ENCODE data around the gene MYO9B. TPM values are rescaled to one million over a fixed set of nuclear protein-coding genes. Genes with fewer than 3 reads are reported as not detected.

The MYO9B gene
- total RNA-seq, 6 experiments from 2014 or later: 25.4 to 38.7 (median 36.0) TPM

GRCh38 chr19:17249887-17250548 is 174.4 kb downstream of the MYO9B start:
- peaks cover 0 to 17% (median 8%) of the 10 kb centered on the region in 4 donors for H3K4me1 ChIP-seq
- no peak overlapping the region for H3K27ac ChIP-seq
- ATAC-seq (no peak), DNase-seq (no peak)
- TF ChIP-seq, protein P1, sequence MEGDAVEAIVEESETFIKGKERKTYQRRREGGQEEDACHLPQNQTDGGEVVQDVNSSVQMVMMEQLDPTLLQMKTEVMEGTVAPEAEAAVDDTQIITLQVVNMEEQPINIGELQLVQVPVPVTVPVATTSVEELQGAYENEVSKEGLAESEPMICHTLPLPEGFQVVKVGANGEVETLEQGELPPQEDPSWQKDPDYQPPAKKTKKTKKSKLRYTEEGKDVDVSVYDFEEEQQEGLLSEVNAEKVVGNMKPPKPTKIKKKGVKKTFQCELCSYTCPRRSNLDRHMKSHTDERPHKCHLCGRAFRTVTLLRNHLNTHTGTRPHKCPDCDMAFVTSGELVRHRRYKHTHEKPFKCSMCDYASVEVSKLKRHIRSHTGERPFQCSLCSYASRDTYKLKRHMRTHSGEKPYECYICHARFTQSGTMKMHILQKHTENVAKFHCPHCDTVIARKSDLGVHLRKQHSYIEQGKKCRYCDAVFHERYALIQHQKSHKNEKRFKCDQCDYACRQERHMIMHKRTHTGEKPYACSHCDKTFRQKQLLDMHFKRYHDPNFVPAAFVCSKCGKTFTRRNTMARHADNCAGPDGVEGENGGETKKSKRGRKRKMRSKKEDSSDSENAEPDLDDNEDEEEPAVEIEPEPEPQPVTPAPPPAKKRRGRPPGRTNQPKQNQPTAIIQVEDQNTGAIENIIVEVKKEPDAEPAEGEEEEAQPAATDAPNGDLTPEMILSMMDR (IDR thresholded peaks at IDR 0.05): no peak
- TF ChIP-seq POLR2A (IDR thresholded peaks at IDR 0.05): no peak
- no peaks in the 10 kb centered on the region for H3K36me3 ChIP-seq
- no peaks in the 10 kb centered on the region for H3K9me3 ChIP-seq
- H3K4me3 ChIP-seq: no peak overlapping the region
- 63% methylated on average over 5 of the region's 15 CpGs for WGBS (ENCODE audit: insufficient coverage, low coverage, low lambda C conversion rate, missing lambda C conversion rate)
- intact Hi-C loops (cut with DNase I): no loop called here
- no peaks in the 10 kb centered on the region for H3K27me3 ChIP-seq

- no peak for DNase-seq
- WGBS (ENCODE audit: insufficient coverage, low coverage, low lambda C conversion rate, missing lambda C conversion rate): 74% methylated on average over 10 of the region's 10 CpGs
- TF ChIP-seq, protein P1 (IDR thresholded peaks at IDR 0.05): no peak
- no peak for TF ChIP-seq POLR2A (IDR thresholded peaks at IDR 0.05)
- H3K27me3 ChIP-seq: no peaks in the 10 kb centered on the region
- H3K4me1 ChIP-seq: peaks cover 0 to 4% (median 0%) of the 10 kb centered on the region in 4 donors
- intact Hi-C loops (cut with DNase I): no loop called here
- no peaks in the 10 kb centered on the region for H3K9me3 ChIP-seq
- no peak overlapping the region for H3K4me3 ChIP-seq
- H3K36me3 ChIP-seq: no peaks in the 10 kb centered on the region
- ATAC-seq: no peak
- H3K27ac ChIP-seq: no peak overlapping the region
Observed at GRCh38 chr19:17254636-17255035, 179.1 kb downstream of the MYO9B start.

- Histone ChIP-seq H3K4me3 (no peak overlapping the region), H3K9me3 (no peaks in the 10 kb centered on the region), H3K27me3 (no peaks in the 10 kb centered on the region), H3K27ac (no peak overlapping the region), H3K4me1 (peaks cover 0 to 4% (median 0%) of the 10 kb centered on the region in 4 donors), H3K36me3 (no peaks in the 10 kb centered on the region)
- ATAC-seq: peak; percentile 70 to 78 (median 72)
- intact Hi-C loops (cut with DNase I): no loop called here
- peak in 1 of 3 donors; percentile 61 for DNase-seq
- 28% methylated on average over 10 of the region's 18 CpGs for WGBS (ENCODE audit: insufficient coverage, low coverage, low lambda C conversion rate, missing lambda C conversion rate)
- TF ChIP-seq, protein P1 (IDR thresholded peaks at IDR 0.05): no peak
- no peak for TF ChIP-seq POLR2A (IDR thresholded peaks at IDR 0.05)
Observed at GRCh38 chr19:17255150-17255621, 179.6 kb downstream of the MYO9B start.

GRCh38 chr19:17256130-17256529 is 180.6 kb downstream of the MYO9B start:
- no peak overlapping the region for H3K4me3 ChIP-seq
- no peaks in the 10 kb centered on the region for H3K36me3 ChIP-seq
- intact Hi-C loops (cut with DNase I): no loop called here
- H3K27ac ChIP-seq: no peak overlapping the region
- no peak for DNase-seq
- TF ChIP-seq, protein P1 (IDR thresholded peaks at IDR 0.05): no peak
- no peak for TF ChIP-seq POLR2A (IDR thresholded peaks at IDR 0.05)
- WGBS (ENCODE audit: insufficient coverage, low coverage, low lambda C conversion rate, missing lambda C conversion rate): 56% methylated on average over 2 of the region's 3 CpGs
- ATAC-seq: no peak
- no peaks in the 10 kb centered on the region for H3K27me3 ChIP-seq
- H3K4me1 ChIP-seq: peaks cover 0 to 4% (median 0%) of the 10 kb centered on the region in 4 donors
- no peaks in the 10 kb centered on the region for H3K9me3 ChIP-seq

Measured in right lobe of liver (tissue), 6 donors.